Stimulated activated naive CD4-positive, alpha-beta T cell treated with Interleukin-2 at 50 U/mL for 16 hours (primary cell): ENCODE results near the gene ROPN1L.

ENCODE experiments used
- DNase-seq: peaks from one replicate; lab custom pipeline; 2025; lab: John Stamatoyannopoulos, UW

Gene ROPN1L

DNA sequence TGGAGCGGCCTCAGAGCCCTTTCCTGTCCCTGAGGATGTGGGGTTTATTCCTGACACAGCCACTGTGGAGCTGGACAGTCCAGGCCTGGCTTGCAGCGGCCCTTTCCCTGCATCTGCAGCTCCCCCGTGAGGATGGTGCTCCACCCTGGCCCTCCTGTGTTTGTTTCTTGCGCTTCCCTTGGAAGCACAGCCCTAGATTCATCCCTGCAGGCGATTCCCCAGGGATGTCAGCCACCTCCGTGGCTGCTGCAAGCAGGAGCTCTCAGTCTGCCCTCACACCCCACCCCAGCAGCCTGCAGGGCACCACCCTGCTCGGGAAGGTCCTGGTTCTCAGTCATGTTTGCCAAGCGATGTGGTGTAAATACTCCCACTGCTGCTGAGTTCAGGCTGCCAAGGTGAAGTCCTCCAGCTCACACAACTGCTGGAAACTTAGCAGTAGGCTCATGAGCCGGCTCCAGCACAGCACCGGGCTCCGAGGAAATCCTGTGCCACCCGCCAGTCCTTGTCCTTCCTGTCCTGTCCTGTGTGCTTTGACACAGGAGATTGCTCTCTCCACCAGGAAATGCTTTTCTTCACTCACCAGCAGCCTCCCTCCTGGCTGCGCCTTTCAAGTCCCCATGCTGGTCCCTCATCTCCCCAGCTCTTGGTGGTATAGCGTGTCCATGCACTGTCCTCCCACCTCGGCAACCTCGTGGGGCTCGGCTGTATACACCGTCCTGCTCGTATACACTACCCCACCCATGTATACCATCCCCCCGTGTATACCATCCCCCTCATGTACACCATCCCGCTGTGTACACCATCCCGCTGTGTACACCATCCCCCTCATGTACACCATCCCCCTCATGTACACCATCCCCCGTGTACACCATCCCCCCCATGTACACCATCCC lies 16.2 kb downstream of the ROPN1L start:
- no peak for DNase-seq

DNA sequence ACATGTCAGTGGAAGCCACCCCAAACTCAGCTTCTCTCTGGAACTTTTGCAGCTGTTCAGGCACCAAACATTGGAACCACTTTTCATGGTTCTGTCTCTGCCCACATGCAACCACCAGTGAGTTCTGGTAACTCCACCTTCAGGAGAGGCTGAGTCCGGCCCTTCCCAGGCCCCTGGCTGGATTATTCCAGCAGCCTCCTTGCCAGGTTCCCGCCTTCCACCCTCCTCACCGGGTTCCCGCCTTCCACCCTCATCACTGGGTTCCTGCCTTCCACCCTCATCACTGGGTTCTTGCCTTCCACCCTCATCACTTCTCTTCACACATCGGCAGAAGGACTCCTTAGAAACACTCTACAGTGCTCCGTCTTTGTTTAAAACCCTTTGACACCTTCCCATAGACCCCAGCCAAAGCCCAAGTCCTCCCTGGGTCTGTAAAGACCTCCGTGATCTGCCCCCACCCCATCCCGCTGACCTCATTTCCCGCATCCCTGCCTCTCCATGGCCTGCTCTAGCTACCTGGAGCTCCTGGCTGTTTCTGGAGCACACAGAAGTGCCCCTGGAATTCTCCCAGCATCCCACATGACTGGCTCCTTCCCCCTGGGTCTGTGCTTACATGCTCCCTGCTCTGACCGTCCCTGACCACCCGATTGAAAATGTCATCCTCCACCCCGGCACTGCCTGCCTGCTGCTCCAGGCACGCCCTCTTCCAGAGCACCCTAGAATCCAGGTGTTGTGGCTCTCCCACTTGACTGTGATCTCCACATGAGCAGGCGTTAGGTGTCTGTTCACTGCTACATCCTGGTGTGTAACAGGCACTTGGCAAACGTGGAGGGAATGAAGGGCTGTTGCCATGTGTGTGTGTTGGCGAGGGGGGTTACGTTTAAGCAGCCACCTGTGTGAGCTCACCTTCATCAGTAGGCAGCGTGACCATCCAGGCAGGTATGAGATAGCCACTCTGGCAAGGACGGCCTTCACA lies 17.7 kb downstream of the ROPN1L start:
- DNase-seq, result no peak

DNA sequence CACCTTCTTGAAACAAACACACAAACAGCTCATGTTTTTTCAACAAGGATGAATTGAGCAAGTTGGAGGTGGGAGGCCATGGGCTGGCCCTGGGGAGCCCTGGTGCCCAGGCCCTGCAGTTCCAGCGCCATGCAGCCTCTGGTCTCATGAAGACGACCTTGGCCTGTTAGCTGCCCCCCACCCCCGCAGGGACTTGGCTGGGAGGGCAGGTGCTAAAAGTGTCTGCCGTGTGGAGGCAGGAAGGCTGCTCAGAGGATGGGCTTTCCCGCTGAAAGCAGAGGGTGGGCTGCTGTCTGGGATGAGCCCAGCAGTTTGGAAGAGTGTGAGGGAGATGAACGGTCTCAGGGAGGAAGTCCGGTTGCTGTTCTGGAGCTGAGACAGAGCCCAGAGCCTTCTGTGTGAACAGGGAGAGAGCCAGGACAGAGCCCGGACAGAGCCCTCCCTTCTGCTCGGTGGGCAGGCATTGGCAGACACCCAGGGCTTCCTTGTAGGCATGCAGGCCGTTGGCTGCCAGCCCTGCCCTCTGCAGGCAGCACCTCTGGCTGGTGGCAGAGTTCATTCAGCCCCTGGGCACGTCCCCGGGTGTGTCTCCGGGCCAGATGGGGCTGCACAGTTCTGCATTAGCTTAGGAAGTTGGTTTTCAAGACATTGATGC lies 18.7 kb downstream of the ROPN1L start:
- no peak for DNase-seq

GRCh38 chr5:10461041-10461440 lies 19.4 kb downstream of the ROPN1L start:
- DNase-seq, result no peak

GRCh38 chr5:10461904-10462555 lies 20.4 kb downstream of the ROPN1L start:
- no peak for DNase-seq

DNA sequence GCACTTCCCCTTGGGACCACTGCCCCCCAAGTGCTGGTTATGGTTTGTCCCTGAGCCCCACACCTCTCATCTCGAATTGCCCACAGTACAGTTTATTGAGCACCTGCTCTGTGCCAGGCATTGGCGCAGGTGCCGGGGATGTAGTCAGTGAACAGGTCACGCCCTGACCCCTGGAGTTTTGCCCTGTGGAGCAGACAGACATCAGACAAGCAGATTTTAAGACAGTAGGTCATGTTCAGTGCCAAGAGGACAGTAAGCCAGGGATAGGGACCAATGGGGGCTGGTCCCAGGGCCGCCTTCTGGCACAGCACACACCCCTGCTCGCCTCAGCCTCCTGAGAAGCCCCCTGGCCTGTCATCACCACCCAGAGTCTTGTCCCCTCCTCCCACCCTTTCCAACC lies 21.9 kb downstream of the ROPN1L start:
- no peak for DNase-seq

- DNase-seq, result no peak
These were observed 22.5 kb downstream of the ROPN1L start for GRCh38 chr5:10464173-10464572.

DNA sequence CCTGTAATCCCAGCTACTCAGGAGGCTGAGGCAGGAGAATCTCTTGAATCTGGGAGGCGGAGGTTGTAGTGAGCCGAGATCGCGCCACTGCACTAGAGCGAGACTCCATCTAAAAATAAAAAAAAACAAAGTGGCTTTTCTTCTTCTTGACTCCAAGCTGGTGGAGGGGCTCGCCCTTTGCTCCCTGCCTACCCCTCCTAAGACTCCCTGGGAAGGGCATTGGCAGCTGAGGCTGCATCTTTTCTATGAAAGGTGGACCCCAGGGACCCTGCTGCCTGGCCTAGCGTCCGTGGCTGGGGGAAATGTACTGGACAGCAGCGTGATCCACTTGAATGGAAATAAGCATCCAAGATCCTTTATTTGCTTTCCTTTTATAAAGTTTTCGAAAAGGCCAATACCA lies 24.0 kb downstream of the ROPN1L start:
- DNase-seq, result no peak

- DNase-seq, result no peak
These were observed 24.9 kb downstream of the ROPN1L start for GRCh38 chr5:10466446-10467073.

- no peak for DNase-seq
These were observed 25.9 kb downstream of the ROPN1L start for GRCh38 chr5:10467281-10468198.

DNA sequence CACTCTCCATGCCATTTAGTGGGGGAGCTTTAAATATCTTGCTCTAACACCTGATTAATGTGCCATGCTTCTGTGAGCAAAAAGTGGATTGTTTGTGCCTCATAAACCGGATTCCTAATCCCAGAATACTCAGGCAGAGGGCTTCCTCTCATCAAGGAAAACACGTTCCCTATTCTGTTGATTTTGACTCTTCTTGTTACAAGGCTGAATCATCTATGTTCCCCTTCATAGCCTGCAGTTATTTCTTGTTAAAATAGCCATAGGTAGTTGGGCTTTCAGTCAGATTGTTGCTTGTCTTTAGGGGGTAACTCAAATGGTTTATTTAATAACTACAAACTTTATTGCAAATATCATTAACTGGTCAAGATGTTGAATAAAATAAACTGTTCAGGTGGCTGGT lies 26.6 kb downstream of the ROPN1L start:
- DNase-seq, result no peak

DNA sequence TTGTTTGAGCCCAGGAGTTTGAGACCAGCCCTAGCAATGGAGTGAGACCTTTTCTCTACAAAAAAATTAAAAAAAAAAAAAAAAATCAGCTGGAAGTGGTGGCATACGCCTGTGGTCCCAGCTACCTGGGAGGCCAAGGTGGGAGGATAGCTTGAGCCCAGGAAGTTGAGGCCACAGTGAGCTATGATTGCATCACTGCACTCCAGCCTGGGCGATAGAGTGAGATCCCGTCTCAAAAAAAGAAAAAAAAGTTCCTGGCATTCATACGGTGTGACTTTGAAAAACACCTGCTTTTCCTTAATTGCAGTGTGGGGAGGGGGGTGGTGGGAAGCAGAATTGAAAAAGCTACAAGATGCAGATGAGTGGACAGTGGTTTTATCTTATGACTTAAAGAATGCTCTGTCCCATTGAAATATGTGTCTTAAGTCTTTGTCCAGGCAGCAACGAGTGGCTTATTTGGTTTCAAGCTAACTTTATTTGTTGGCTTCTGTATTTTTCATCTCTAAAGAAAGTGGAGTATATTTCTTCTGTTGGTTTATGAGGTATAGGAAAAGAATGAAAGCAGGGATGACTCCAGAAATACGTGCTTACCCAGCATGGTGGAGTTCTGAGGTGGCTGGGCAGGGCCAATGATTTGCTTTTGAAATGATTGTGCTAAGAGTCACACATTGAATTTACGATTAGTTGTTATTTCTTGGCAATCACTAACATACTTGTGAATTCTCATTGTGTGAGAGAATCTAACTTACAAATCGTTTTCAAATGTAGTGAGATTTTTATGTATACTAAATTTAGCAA lies 27.8 kb downstream of the ROPN1L start:
- DNase-seq, result no peak

GRCh38 chr5:10470669-10471068 lies 29.0 kb downstream of the ROPN1L start:
- no peak for DNase-seq

GRCh38 chr5:10471677-10472076 lies 30.0 kb downstream of the ROPN1L start:
- DNase-seq, result no peak

DNA sequence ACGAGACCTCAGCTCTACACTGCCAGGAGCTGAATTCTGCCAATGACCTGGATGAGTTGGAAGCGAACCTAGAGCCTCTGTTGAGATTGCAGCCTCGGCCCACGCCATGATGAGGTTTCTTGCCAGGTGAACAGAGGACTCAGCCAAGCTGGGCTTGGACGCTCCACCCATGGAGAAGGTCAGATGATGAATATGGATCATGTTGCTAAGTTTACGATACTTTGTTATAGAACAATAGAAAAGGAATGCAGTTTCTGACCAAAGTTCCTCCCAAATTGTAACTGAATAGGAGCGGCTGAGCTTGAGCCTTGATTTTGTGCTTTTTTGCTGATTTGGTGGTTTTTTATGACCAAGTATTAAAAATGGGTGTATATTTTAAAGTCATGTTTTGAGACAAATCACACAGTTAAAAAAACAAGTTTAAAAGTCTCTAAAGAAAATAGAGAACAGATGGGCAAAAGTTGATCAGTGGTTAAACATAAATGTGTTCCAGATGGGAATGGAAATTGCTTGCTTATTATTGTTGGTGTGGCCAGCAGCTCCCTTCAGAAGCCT lies 32.9 kb downstream of the ROPN1L start:
- no peak for DNase-seq

DNA sequence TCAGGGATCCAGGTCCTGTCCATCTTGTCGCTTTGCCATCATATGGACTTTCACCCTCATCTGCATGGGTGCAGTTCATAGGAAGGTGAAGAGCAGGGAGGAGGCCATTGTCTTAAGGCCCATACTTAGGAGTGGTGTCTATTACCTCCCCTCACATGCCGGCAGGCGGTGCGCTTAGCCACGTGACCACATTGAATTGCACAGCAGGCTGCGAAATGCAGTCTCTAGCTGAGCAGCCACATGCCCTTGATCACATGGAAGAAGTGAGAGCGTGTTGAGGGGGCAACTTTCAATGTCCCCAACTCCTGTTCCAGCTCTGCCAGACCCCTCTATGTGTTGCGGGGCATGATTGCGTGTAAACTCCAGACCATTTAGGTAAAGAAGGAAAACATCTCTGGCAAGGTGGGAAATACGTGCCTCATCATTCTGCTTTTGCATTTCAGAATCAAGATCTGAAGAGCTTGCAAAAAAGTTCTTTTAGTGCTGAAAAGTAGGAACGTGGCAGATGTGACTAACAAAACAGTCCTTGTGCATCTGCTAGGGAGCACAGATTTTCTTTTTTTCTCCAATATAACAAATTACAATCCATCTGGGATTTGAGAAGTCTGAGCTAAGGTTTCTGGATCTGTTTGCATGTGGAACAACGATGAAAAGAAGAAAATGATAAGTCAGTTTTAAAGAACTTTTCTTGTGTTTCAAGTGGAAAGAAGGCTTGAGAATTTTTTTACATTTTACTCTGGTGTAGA lies 34.4 kb downstream of the ROPN1L start:
- no peak for DNase-seq

DNA sequence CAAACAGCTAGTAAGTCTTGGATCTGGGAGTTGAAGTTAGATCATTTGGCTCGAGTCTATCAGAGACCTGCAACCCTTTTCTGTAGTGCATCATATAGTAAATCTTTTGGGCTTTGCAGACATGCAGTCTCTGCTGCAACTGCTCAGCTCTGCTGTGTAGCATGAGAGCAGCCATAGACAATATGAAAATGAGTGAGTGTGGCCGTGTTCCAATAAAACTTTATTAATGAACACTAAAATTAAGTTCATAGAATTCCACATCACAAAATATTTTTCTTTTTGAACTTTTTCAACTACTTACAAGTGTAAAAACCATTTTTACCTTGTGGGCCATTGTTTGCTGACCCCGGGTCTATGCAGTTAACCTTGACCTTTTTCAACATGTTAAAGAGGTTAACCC lies 35.2 kb downstream of the ROPN1L start:
- DNase-seq, result no peak

- DNase-seq, result no peak
These were observed 36.3 kb downstream of the ROPN1L start for GRCh38 chr5:10477943-10478342.
